A673 (cell line): Measurements from ENCODE around the gene TNRC6A. TPM values are rescaled to one million over a fixed set of nuclear protein-coding genes. Genes with fewer than 3 reads are reported as not detected.

Experiments used
- BruUV-seq: library from RNA; stranded (reverse); fragments of 400-500 nt; replicated peaks from 2 replicates; lab custom pipeline; 2021; lab: Mats Ljungman, UMichigan
- CTCF ChIA-PET: fragments of 300-600 bp; sonication (Branson Sonifier 250); formaldehyde crosslinking; loops from one replicate; lab custom pipeline; 2022; ENCODE audit warnings: antibody characterized with exemption; lab: Charles Lee
- POLR2A ChIA-PET: fragments of 300-600 bp; sonication (Branson Sonifier 250); formaldehyde crosslinking; loops from one replicate; lab custom pipeline; 2022; ENCODE audit warnings: antibody characterized with exemption; ENCODE audit not compliant: low non-redundant PET; lab: Charles Lee
- DNase-seq: peaks from one replicate; pipeline ENCODE4 v3.0.0-alpha.2; 2015; ENCODE audit warnings: low spot score
- H3K27ac ChIP-seq: fragments of 200-600 bp; sonication (generic); 2 replicates; pipeline ENCODE4 v1.5.1; 2016; ENCODE audit warnings: mixed run types, low read depth, mild to moderate bottlenecking, mixed read lengths, antibody characterized with exemption, low read length; ENCODE audit not compliant: poor library complexity, severe bottlenecking
- H3K27me3 ChIP-seq: fragments of 200-600 bp; sonication (generic); replicated peaks from 2 replicates; pipeline ENCODE4 v1.6.1; 2017; ENCODE audit warnings: mixed run types, low read depth, mild to moderate bottlenecking, mixed read lengths, antibody characterized with exemption, low read length; ENCODE audit not compliant: insufficient read depth, poor library complexity
- H3K36me3 ChIP-seq: fragments of 200-600 bp; sonication (generic); 2 replicates; pipeline ENCODE4 v1.6.1; 2016; ENCODE audit warnings: mixed run types, mild to moderate bottlenecking, mixed read lengths, antibody characterized with exemption, low read length; ENCODE audit not compliant: insufficient read depth, poor library complexity, severe bottlenecking
- H3K4me1 ChIP-seq: fragments of 200-600 bp; sonication (generic); 2 replicates; pipeline ENCODE4 v1.6.1; 2017; ENCODE audit warnings: mixed run types, mild to moderate bottlenecking, mixed read lengths, antibody characterized with exemption, low read length; ENCODE audit not compliant: insufficient read depth, poor library complexity, severe bottlenecking
- H3K4me3 ChIP-seq: fragments of 200-600 bp; sonication (generic); 2 replicates; pipeline ENCODE4 v1.5.1; 2016; ENCODE audit warnings: low read depth, mixed run types, mild to moderate bottlenecking, mixed read lengths, low read length; ENCODE audit not compliant: poor library complexity, severe bottlenecking
- H3K9me3 ChIP-seq: fragments of 200-600 bp; sonication (generic); 2 replicates; pipeline ENCODE4 v1.6.1; 2016; ENCODE audit warnings: mixed run types, low read depth, mild to moderate bottlenecking, mixed read lengths, antibody characterized with exemption, low read length; ENCODE audit not compliant: poor library complexity, severe bottlenecking
- CTCF ChIP-seq: fragments of 300-800, 200-600 bp; sonication (generic); conservative IDR thresholded peaks from 2 replicates; pipeline ENCODE4 v1.5.1; 2017; ENCODE audit warnings: low read depth, mild to moderate bottlenecking, antibody characterized with exemption, low read length, moderate library complexity, mixed read lengths
- EZH2 ChIP-seq: fragments of 200-600 bp; sonication (generic); IDR thresholded peaks from 2 replicates; pipeline ENCODE4 v1.6.1; 2017; ENCODE audit warnings: borderline replicate concordance, low read depth, mild to moderate bottlenecking, mixed read lengths, antibody characterized with exemption, low read length; ENCODE audit not compliant: poor library complexity, severe bottlenecking
- intact Hi-C: fragments of 100-400 bp; cut with micrococcal nuclease; formaldehyde crosslinking; loops from one replicate; pipeline ENCODE4 v1.10.0; 2022; ENCODE audit not compliant: unreplicated experiment
- total RNA-seq: library from RNA; stranded (reverse); gene quantifications from 2 replicates; pipeline ENCODE4 v1.2.3, GENCODE V29; 2021

TNRC6A gene
- total RNA-seq, 1 experiment from 2014 or later, result 90.8 TPM

- no peaks in the 10 kb centered on the region for H3K9me3 ChIP-seq
- TF ChIP-seq CTCF, result no peak
- TF ChIP-seq EZH2, result no peak
- CTCF ChIA-PET, result no interaction called here
- no peak for DNase-seq
- POLR2A ChIA-PET, result no interaction called here
- H3K4me3 ChIP-seq, result no peak overlapping the region
- BruUV-seq, result no TSS peak
- H3K27ac ChIP-seq, result no peak overlapping the region
- H3K36me3 ChIP-seq, result no peaks in the 10 kb centered on the region
- H3K27me3 ChIP-seq, result no peaks in the 10 kb centered on the region
- intact Hi-C loops, result no loop called here
- H3K4me1 ChIP-seq, result no peaks in the 10 kb centered on the region
Observed at GRCh38 chr16:24869033-24869432, 139.6 kb downstream of the TNRC6A start.

GRCh38 chr16:24871891-24872290 is 142.4 kb downstream of the TNRC6A start:
- H3K27ac ChIP-seq, result no peak overlapping the region
- intact Hi-C loops, result no loop called here
- no peak overlapping the region for H3K4me3 ChIP-seq
- DNase-seq, result no peak
- CTCF ChIA-PET, result no interaction called here
- POLR2A ChIA-PET, result no interaction called here
- no peaks in the 10 kb centered on the region for H3K36me3 ChIP-seq
- no peaks in the 10 kb centered on the region for H3K27me3 ChIP-seq
- no TSS peak for BruUV-seq
- no peaks in the 10 kb centered on the region for H3K4me1 ChIP-seq
- TF ChIP-seq EZH2, result no peak
- no peak for TF ChIP-seq CTCF
- H3K9me3 ChIP-seq, result no peaks in the 10 kb centered on the region

GRCh38 chr16:24873028-24873427 is 143.6 kb downstream of the TNRC6A start:
- Histone ChIP-seq H3K4me3 (no peak overlapping the region), H3K36me3 (no peaks in the 10 kb centered on the region), H3K27me3 (no peaks in the 10 kb centered on the region), H3K4me1 (no peaks in the 10 kb centered on the region), H3K9me3 (no peaks in the 10 kb centered on the region), H3K27ac (no peak overlapping the region)
- DNase-seq, result peak; percentile 36
- CTCF ChIA-PET, result no interaction called here
- no peak for TF ChIP-seq EZH2
- TF ChIP-seq CTCF, result no peak
- POLR2A ChIA-PET, result no interaction called here
- BruUV-seq, result no TSS peak
- intact Hi-C loops, result no loop called here
